Measurements from ENCODE around the gene SLC22A4.

DNA sequence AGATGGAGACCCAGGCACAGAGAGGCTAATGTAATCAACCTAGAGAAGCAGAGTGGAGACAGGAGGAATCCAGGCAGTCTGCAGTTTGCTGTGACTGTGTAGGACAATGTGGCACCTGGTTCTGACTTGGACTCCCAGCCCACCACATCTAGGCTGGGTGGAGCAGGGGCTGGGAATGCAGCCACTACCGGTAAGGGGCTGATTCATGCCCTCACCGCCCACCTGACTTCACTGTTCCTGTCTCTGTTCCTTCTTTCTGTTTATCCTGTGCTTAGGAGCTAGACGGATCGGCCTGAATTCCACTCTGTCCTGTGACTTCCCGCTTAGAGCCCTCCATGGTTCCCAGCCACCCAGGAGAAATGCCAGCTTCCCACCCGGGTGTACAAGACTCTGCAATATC, 34.1 kb upstream of the SLC22A4 start:
- TF ChIP-seq POLR2A (IDR thresholded peaks at IDR 0.05; ENCODE audit: low read depth, low read length) (no peak), POLR2AphosphoS5 (IDR thresholded peaks at IDR 0.05; ENCODE audit: low read depth, low read length) (no peak)
